ENCODE results near the gene NUMB.

NUMB gene

DNA sequence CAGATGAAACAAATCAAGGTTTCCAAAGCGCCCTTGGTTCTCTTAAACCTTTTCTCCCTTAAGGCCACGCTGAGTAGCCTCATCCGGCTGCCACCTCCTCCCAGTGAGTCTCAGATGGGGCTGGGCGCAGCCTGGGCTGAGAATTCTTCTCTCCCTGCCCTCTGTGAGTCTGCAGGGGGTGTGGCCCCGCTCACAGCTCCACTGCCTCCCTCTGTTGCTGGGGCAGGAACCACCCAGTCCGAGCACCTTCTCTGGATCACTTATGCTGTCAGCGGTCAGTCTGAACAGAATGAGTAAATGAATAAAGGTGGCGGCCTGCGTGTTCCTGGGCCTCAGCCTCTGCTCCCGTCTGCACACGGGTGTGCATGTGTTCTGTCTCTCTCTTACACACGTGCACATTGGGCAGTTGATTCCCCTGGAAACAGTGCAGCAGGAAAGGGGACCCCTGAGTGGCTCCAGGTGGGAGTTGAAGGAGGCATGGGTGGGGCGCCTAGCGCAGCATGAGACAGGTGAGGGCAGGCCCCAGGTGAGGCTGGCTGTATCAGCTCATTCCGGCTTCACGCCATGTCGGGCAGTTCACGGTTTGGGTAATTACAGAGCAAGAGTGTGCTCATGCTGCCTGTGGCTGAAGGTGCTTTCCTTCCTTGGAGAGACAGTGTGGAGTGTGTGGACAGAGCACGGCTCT lies 216.7 kb downstream of the NUMB start:
- DNase-seq = no peak

DNA sequence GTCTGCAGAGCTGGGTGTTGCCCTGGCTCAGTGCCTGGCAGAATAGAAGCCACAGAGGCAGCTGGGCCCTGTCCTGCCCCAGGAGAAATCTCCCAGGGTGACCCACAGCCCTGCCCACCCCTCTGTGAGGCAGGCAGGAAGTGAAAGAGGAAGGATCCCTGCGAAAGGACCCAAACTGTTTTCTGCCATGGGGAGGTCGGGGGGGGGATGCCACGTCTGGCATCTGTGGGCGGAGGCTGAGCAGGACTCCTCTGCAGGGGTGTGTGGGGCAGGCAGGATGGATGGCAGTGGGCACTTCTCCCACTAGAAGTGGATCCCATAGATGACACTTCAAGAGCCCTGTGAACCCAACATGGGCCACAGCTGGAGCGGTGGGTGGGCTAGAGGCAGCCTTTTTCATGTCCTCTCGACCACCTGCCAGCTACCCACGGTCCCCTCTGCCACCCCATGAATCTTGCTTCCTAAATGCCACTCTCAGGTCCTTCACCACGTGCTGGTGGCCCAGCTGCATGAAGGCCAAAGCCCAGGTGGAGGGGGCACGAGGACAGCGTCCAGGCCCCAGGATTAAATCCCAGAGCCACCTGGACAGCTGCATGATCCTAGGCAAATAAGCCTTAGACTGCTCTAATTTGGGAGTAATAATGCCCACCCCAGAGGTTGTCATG lies 217.4 kb downstream of the NUMB start:
- no peak for DNase-seq

DNA sequence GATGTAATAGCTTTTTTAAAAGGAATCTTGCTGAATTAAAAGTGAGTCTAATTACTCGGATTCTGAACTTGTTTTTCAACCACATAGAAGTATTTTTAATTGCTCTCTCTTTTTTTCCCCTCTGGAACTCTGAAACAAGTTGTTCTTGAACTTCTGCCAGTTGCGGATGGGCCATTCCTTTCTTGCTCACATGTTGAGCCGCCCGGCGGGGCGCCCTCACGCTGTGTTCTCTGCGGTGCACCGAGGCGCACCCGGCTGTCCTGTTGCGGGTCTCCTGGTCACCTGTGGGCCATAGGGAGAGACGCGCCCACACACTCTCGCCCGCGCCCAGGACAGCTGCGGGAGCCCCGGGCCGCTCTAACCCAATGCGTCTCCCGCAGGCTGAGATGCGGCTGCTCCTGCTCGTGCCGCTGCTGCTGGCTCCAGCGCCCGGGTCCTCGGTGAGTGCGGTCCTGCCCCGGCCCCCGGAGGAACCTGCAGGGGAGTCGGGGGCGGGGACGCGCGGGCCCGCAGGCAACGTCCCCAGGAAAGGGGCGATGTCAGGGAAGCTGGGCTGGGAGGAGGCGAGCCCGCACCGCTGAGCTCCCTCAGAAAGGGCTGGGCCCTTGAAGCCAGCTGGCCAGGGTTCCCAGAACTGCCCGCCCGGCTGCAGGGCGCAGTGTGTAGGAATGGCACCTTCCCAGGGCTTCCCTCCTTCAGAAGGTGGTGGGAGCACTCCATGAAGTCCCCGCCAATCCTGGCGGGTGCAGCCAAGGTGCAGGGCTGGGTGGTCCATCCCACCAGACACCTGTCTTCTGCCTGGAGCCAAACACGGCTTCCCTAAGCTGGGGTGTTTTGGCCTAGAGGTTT lies 218.7 kb downstream of the NUMB start:
- DNase-seq = no peak

DNA sequence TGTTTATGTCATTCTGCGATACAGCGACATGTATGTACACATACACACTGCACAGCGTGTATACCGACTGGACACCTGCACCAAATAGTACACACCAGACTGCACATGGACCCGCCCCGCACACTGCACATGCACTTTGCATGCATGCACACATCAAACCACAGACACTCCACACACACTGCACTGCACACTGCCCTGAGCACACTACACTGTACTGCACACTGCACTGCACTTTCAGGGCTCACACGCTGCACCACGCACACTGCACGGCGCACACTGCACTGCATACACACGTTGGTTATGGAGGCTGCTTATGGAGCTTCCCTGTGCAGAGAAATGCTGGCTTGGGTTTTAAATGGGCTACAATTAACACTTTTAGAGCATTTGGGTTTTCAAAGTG lies 219.4 kb downstream of the NUMB start:
- DNase-seq = no peak

DNA sequence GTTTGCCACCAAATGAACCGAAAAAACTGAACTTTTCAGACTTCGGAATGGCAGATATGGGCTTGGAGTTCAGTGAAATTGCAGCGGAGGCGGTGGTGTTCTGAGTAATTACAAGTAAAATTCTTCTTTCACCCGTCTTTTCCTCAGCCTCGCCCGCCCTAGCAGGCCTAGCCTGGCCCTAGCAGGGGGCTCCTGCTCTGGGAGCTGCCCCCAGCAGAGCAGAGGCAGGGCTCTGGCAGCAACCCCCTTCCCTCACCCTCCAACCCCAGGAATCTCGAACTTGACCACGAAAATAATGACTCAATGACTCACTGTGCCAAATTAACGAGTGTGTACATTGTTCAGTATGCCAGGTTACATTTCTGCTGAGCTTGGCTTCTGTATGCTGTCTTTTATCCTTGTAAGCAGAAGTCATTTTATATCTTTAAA lies 219.9 kb downstream of the NUMB start:
- no peak for DNase-seq

DNA sequence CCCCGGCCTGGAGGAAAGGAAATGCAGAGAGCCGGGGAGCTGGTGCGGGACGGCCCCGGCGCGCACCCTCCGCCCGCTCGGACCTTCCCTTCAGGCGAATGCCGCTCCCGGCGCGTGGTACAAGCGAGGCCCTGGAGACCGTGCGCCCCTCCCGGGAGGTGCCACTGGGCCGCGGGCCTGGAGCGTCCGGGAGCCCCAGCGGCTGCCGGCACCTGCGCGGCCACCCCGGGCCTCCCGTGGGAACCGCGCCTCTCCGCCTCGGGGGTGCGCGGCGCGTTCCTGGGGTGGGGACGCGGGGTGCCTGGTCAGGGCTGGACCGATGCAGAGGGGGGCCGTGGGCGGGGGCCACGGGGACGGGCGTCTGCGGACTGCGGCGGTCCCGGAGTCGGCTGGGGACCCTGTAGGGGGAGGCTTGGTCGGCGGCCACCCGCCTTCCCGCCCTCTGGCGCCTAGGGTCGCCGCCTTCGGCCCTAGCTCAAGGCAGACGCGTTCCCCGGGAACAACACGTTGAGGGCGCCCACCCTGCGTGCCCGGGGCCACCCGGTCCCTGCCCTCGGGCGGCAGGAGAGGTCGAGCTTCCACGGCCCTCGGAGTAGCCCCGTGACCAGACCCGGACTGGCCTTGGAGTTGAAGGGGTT lies 220.4 kb downstream of the NUMB start:
- no peak for DNase-seq

DNA sequence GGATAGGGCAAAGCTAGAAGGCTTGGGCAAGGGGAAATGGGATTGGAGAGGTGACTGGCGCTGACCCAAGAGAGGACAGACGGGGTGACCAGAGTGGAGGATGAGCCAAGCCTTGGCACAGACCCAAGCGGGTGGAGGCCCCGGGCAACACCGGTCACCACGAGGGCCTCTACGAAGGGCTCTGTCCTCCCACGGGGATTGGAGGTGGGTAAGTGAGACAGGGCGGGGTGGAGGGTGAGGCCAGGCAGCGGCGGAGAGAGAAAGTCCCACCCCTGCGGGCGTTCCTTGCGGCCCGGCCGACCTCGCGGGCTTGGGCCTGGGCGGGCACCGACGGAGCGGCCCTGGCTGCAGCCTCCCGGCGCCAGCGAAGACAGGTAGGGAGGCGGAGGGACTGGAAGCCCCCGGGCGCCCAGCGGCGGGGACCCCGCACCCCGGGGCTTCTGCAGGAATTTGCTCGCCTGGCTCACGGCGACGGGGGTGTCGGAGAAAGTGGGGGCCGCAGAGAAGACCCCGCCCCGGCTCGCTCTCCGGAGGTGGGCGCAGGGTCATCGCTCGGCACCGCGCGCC lies 221.0 kb downstream of the NUMB start, which contains the start of gene PAPLN:
PAPLN (plus strand) TSS at position 288 of the 567 bp plus-strand sequence. CDS start 2,273 bp downstream, outside the sequence.
- DNase-seq = no peak

DNA sequence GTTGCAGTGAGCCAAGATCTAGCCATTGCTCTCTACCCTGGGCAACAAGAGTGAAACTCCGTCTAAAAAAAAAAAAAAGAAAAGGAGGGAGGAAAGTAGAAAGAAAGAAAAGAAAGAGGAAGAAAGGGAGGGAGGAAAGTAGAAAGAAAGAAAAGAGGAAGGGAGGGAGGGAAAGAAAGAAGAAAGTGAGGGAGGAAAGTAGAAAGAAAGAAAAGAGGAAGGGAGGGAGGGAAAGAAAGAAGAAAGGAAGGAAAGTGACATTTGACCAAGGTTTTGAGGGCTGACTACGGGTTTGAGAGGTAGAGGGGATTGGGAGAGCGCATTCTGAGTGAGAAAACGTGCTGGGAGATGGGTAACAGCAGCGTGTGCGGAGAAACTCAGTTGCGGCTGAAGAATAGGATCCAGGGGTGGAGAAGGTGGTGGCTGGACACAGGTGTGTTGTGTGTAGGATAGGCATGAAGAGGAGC lies 221.6 kb downstream of the NUMB start:
- DNase-seq = no peak

DNA sequence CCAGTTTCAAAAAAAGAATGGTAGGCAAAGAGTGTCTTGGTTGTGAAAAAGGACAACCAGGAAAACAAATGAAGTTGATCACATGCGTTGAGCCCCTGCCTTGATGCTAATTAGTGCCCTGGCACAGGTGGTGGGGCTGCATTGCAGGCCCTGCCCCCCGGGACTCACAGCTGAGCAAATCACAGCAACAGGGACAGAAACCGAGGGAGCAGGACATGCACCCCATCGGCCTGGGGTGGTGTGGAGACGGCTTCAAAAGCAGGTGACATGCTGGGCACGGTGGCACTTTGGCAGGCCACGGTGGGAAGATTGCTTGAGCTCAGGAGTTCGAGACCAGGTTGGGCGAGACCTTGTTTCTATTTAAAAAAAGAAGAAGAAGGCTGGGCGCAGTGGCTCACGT lies 222.2 kb downstream of the NUMB start:
- no peak for DNase-seq

DNA sequence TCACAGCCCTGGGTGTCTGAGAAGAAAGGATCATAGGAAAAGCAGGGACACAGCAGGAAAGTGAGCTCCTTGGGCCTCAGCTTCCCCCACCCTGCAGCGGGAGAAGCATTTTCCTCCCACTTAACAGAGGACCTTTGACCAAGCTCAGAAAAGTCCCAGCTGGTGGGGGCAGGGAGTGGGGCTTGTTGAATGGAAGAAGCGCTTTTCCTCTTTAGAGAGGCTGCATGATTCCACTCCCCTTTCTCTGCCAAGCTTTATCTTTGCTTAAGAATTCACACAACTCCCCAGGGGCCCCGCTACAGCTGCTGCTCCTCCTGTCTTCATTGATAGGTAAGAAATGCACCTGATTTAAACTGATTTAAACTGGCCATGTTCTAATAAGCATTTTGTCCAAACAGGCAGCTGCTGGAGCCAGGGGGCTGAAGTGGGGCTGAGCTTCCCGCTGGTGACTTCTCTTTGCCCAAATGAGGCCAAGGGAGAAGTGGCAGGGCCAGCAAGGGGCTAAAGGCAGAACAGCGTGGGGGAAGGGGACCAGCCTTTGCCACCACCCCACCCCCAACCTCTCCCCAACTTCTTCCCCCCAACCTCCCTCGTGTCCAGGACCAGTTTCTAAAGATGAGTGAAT lies 222.7 kb downstream of the NUMB start:
- DNase-seq = no peak

DNA sequence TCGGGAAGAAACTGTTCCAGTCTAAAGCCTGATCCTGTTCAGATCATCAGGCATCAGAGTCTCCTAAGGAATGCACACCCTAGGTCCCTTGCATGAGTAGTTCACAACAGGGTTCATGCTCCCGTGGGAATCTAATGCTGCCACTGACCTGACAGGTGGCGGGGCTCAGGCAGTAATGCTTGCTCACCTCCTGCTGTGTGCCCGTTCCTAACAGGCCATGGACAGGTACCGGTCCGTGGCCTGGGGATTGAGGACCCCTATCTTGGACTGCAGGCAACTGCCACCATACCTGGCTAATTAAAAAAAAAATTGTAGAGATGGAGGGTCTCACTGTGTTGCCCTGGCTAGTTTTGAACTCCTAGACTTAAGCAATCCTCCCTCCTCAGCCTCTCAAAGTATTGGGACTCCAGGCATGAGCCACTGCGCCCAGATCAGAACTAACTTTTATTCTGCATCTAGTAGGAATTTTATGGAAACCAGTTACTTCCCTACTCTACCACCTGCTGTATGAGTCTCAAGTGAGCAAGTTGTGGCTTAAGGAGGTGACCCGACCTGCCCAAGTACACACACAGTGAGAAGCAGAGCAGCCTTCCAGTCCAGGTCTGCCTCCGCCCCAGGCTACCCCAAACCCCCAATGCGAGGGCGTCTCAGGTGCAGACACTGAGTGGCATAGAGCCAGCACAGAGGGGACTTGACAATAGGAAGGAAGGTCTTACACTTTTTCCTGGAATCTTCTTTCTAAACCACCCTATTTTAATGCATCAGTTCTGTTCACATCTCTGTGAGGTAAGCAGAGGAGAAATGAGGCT lies 223.6 kb downstream of the NUMB start:
- no peak for DNase-seq

DNA sequence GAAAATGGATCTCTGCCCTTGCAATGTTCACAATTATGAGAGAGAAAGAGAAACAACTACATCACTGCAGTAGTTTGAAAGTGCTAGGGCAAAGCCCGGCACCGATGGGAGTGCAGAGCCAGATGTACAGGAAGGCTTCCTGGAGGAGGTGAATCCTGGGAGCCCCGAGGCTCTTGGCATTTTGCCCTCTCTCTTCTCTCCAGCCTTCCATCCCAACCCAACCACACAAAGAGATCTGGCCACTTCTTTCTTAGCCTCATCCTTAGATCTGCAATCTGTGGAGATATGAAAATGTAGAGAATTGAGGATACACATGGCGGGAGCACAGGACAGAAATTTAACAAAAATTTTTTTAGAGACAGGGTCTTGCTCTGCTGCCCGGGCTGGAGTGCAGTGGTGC lies 224.3 kb downstream of the NUMB start:
- DNase-seq = no peak

DNA sequence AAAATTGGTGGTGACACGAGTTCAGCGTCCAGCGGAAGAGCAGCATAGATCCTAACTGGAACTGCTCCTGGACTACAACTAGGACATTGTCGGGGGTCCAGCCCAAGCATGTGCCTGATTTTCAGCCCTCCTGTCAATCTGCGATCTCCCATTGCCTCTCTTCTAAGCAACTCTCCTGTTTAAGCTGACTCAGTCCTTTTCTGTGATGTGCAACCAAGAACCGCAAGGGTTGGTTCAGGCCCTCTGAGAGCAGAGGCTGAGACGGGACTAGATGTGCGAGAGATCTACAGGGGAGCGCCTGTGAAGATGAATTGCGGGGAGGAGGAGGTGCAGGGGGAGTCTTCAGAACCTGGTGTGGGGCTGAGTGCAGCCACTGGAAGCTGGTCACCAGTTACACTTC lies 224.8 kb downstream of the NUMB start:
- DNase-seq = no peak

DNA sequence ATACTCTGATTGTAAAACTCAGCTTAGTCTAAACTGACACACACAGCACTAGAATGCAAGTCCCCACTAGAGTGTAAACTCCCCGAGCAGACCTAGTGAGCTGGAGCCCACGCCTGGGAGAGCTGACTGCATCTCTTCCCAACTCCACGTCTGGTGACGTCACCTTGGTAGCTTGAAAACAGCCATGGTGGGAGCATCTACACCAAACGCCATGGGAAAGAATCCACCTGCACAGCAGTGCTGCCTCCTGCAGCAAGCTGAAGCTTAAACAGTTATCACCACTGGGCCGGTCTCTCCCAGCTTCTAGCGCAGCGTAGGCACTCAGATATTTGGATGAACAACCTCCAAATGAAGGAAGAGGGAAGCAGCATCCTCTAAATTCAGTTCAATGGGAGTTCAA lies 225.4 kb downstream of the NUMB start:
- DNase-seq = no peak

DNA sequence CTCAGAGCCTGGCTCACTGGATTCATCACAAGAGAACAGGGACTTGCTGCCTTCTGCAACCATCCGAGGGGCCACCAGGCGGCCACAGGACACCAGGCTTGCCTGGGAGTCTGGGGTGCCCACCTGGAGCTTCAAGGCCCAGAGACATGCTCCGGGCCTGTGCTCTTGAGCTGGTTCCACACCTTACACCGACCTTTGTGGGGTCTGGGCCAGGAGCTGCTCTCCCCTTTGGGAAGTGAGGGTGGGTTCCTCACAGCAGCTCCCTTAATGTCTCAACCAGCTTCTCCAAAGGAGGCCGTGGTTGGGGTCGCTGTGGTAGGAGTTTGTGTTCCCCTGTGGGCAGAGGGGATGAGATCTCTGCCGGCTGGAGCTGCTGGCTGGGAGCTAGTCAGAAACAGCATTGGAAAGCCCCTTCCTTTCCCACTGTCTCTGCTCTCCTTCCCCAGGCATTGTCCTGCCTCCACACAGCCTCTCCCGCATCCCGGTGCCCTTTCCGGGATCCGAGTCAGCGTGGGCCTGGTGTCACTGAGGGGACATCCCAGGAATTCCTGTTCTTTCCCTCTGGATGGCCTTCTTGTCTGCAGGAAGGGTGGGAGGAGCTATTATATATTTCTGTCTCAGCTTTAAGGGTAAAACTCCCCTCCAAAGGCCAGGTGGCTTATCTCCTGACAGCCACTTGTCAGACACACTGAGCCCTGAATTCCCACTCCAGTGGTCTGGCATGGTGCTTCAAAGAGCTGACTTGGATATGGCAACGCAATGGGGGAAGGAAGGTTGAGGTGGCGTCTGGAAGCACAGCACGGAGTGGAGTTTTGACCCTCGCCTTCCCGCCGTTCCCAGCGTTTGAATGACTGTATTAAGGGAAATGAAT lies 226.1 kb downstream of the NUMB start:
- no peak for DNase-seq

DNA sequence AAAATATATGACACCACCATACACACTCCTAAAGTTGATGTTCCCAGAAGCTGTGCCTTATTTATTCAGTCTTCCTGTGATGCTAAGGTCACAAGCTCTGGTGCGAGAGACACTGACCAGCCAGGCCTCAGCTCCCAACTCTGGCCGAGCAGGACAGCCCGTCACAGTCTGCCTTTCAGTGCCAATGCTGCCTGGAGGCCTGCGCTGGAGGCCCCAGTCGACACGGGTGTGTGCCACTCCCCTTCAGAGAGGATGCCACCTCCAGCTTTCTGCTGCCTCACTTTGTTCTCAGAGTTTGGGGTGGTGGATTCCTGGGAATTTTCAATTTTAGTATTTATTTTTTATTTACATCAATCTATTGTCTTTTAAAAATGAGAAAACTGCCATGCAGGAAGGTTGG lies 228.3 kb downstream of the NUMB start:
- no peak for DNase-seq

DNA sequence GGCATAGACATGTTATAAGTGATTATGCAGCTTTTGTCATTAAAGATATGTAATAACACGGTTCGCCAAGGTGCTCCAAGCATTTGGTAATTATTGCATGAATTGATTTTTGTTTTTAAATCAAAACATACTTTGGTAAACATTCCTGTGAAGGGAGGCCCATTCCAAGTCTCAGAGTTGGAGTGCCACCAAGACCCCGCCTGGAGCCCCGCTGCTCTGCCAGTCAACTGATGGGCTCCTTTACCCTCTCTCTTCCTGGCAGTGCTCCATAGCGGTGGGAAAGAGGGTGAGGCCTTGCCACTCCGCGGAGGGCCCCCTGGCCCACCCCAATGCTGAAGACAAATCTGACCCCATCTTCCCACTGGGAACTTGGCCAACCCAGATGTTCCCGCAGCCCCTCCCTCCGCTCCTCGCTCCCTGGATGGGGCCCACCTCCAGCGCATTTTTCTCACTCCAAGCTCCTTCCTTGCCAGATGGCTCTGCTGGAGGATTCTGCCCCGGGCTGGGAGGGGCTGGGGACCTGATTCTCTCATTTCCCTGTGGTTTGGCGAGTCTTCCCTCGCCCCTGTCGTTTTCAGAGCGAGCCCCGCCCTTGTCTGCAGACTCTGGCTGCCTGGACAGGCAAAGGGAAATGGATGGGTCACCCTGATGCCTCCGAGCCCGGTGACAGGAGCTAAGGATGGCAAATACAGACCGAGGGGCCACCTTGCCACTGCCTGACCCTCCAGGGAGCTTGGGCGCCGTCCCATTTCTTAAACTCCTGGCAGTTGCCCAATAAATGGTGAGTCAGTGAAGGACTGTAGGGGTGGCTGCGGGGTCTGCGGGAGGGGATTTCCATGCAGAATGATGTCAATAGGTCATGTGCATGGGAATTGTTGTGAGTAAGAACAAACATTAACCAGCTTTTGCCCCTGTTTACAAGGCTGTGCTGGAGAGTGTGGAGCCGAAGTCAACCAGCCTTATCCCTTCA lies 230.2 kb downstream of the NUMB start:
- DNase-seq = no peak

DNA sequence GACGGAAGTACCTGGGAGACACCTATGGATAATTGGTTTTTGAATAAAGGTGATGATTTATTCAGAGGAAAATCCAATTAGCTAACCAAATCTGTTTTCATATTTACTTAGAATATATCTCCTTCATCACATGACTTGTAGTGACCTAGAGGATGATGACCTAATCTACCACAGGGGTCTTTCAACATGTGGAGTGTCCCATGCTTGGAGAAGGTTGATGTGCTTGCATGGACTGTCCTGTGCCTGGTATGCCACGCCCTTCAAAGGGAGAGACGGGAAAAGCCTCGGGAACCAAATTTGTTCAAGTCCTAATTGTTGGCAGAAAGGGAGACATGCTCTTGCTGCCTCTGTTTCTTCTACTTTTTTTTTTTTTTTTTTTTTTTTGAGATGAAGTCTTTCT lies 232.8 kb downstream of the NUMB start:
- no peak for DNase-seq
